ENCODE data around the gene VEGFB. TPM values are rescaled to one million over a fixed set of nuclear protein-coding genes. Genes with fewer than 3 reads are reported as not detected.

The VEGFB gene
- total and polyA plus RNA-seq, 2 of the 8 experiments (the other 6 are each of a cell fraction or from before 2014, with no cell fraction given), result 9.3 to 49.6 TPM

DNA sequence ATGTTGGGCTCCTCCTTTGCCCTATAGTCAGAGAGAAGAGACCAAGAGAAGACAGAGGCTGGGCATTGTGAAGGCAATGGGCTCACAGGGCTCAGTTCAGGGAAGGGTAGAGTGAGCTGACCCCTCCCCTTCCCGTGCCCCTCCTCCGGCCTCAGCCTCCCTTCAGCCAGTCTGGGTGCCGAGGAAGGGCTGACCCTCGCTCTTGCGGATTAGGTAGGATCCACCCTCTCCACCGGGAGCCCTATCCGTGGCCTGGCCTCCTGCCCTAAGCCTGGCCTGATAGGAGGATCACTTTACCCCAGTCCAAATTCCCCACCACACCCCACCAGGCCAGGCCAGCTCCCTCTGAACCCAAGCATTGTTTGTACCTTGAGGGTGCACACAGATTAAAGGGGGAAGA lies 14.2 kb downstream of the VEGFB start:
- H3K79me2 ChIP-seq (ENCODE audit: control insufficient read depth in 1 of 2, insufficient read depth in 2 of 2, low read length in 2 of 2), result peaks cover 6 to 33% of the 10 kb centered on the region in 2 experiments; a peak in 3 of 4 replicates
- peak in 1 of 2 experiments; percentile 70 for DNase-seq (ENCODE audit: low read depth in 1 of 2, low spot score in 2 of 2)
- ChIA-PET POLR2A (ENCODE audit: partially characterized antibody) (interaction anchor here (0.7 to 13.1 kb wide), 12 partner anchors 11 to 331 kb away, joined by 3 to 352 read pairs (median 6); partner anchors contain the start of genes BAD, DNAJC4, ESRRA and GPR137), CTCF (ENCODE audit: partially characterized antibody) (interaction anchor here (0.8 to 10.0 kb wide), 8 partner anchors 15 to 1006 kb away, joined by 3 to 102 read pairs (median 6); partner anchors contain the start of genes CATSPERZ, ESRRA, FERMT3 and VEGFB)
- H3K18ac ChIP-seq (ENCODE audit: extremely low read depth, low read length), result peak overlapping the region; percentile 20; the same call in 1 of the 2 replicates
- H3K27ac ChIP-seq (ENCODE audit: low read depth, low read length), result peak overlapping the region; percentile 69; the same call in 1 of the 2 replicates
- H3K23ac ChIP-seq (ENCODE audit: insufficient read length), result no peak overlapping the region
- TF ChIP-seq TBP (IDR thresholded peaks at IDR 0.05; ENCODE audit: low read depth, low read length), result peak; percentile 42; the same call in 1 of the 2 replicates
- 0 out of 2 replicates have a peak, but pooled peaks have one; percentile 11 for TF ChIP-seq TAF1 (IDR thresholded peaks at IDR 0.05; ENCODE audit: low read depth, low read length)
- TF ChIP-seq SRF (IDR thresholded peaks at IDR 0.05; ENCODE audit: low read depth, low read length), result no peak
- no peak overlapping the region for H2BK120ac ChIP-seq (replicated peaks; ENCODE audit: low read depth, low read length)
- peak overlapping the region; percentile 59 for H4K91ac ChIP-seq (replicated peaks; ENCODE audit: insufficient read length, low read length)
- H2BK20ac ChIP-seq (ENCODE audit: low read length), result peak overlapping the region; percentile 88; the same call in 1 of the 2 replicates
- peak overlapping the region; percentile 73 to 99; a peak in 3 of 4 replicates for H3K4me2 ChIP-seq (ENCODE audit: insufficient read depth in 1 of 2, low read depth in 2 of 2, low read length in 2 of 2)
- no peak overlapping the region for H3K14ac ChIP-seq (ENCODE audit: insufficient read length)
- no peak overlapping the region for H4K5ac ChIP-seq (ENCODE audit: insufficient read length, low read depth, low read length)
- peak overlapping the region; percentile 28 for H3K4ac ChIP-seq (replicated peaks; ENCODE audit: insufficient read length, low read depth, low read length)
- 53% methylated on average over 5 of the region's 7 CpGs; no CpG with 5 or more reads in 1 of the 2 experiments for WGBS, 2 experiments (ENCODE audit: extremely low coverage in 1 of 2, insufficient coverage in 1 of 2, insufficient read length in 1 of 2, insufficient replicate concordance in 2 of 2, low coverage in 1 of 2, low lambda C conversion rate in 2 of 2, missing lambda C conversion rate in 1 of 2)
- H2BK15ac ChIP-seq (ENCODE audit: low read length), result peak overlapping the region; percentile 97; the same call in 1 of the 2 replicates
- peaks cover 0 to 12% (median 4%) of the 10 kb centered on the region in 4 experiments; a peak in 4 of 8 replicates for H3K36me3 ChIP-seq (ENCODE audit: control insufficient read depth in 2 of 4, insufficient read depth in 4 of 4, low read length in 3 of 4)
- peak overlapping the region in 2 of 4 experiments; percentile 5 to 83; a peak in 2 of 8 replicates for H3K4me3 ChIP-seq (ENCODE audit: extremely low read depth in 1 of 4, insufficient read depth in 2 of 4, low read depth in 3 of 4, low read length in 4 of 4)
- no peaks in the 10 kb centered on the region for H3K27me3 ChIP-seq (replicated peaks in 1 of 4; ENCODE audit: control insufficient read depth in 3 of 4, extremely low read depth in 1 of 4, insufficient read depth in 3 of 4, low read length in 3 of 4)
- H2AFZ ChIP-seq (ENCODE audit: low read length), result no peak overlapping the region
- peaks cover 20% of the 10 kb centered on the region for H3K23me2 ChIP-seq (ENCODE audit: low read depth, low read length)
- peaks cover 0 to 47% (median 35%) of the 10 kb centered on the region in 4 experiments; a peak in 6 of 7 replicates for H3K4me1 ChIP-seq (replicated peaks in 1 of 4; ENCODE audit: control insufficient read depth in 3 of 4, insufficient read depth in 4 of 4, low read length in 3 of 4)
- no peaks in the 10 kb centered on the region for H3K9me3 ChIP-seq (ENCODE audit: insufficient read depth in 2 of 2, low read depth in 1 of 2, low read length in 1 of 2)
- peak overlapping the region; percentile 1 for H3K56ac ChIP-seq (replicated peaks; ENCODE audit: insufficient read length, low read depth, low read length)
- no peak overlapping the region for H2BK12ac ChIP-seq (ENCODE audit: low read depth, low read length)
- peak overlapping the region; percentile 88; the same call in 1 of the 2 replicates for H2BK5ac ChIP-seq (ENCODE audit: low read depth, low read length)
- FAIRE-seq, result no peak
- H2AK5ac ChIP-seq (ENCODE audit: low read depth, low read length), result peak overlapping the region; percentile 18; the same call in 1 of the 2 replicates
- no peak overlapping the region for H4K8ac ChIP-seq (ENCODE audit: extremely low read depth, insufficient read depth, low read length)
- H3K79me1 ChIP-seq (ENCODE audit: low read depth, low read length), result peaks cover 9% of the 10 kb centered on the region
- H3K9ac ChIP-seq (replicated peaks in 1 of 4; ENCODE audit: extremely low read depth in 1 of 4, low read depth in 3 of 4, low read length in 3 of 4), result no peak overlapping the region
- H4K20me1 ChIP-seq (replicated peaks in 1 of 2; ENCODE audit: control insufficient read depth in 1 of 2, insufficient read depth in 2 of 2, low read length in 2 of 2), result peaks cover 6 to 15% of the 10 kb centered on the region in 2 experiments

Measured in H1 (cell line).